AG04450 (cell line): ENCODE data around the gene DRAP1. TPM values are rescaled to one million over a fixed set of nuclear protein-coding genes. Genes with fewer than 3 reads are reported as not detected.
A peak's percentile ranks its signal among the peaks of the same experiment; 100 is the strongest.

Source experiments
- CTCF ChIA-PET: fragments of 300-600, 350-600 bp; formaldehyde crosslinking; extraction: SDS; loops from one replicate; lab custom pipeline; 2022; ENCODE audit warnings: antibody characterized with exemption, inconsistent platforms; lab: Charles Lee
- POLR2A ChIA-PET: fragments of 350-600 bp; formaldehyde crosslinking; extraction: SDS; loops from one replicate; lab custom pipeline; 2021; ENCODE audit warnings: antibody characterized with exemption, inconsistent platforms; lab: Yijun Ruan, JAX
- DNase-seq: peaks from one replicate; pipeline ENCODE4 v3.0.0-alpha.2; 2011; ENCODE audit warnings: low read depth, low spot score
- H3K27ac ChIP-seq: one replicate; pipeline ENCODE4 v1.5.1; 2012; ENCODE audit warnings: low read depth, low read length, control low read depth
- H3K27me3 ChIP-seq: one replicate; pipeline ENCODE4 v1.6.0; 2012; ENCODE audit warnings: low read length; ENCODE audit not compliant: control insufficient read depth, insufficient read depth
- H3K4me3 ChIP-seq: 2 replicates; pipeline ENCODE4 v1.5.1; 2011; ENCODE audit warnings: mild to moderate bottlenecking, low read depth, low read length, control low read depth
- H3K9me3 ChIP-seq: 2 replicates; pipeline ENCODE4 v1.5.1; 2012; ENCODE audit warnings: low read length; ENCODE audit not compliant: control insufficient read depth, insufficient read depth
- polyA plus RNA-seq: library from polyadenylated mRNA; depleted of rRNA; stranded (reverse); fragments of >200 nt; gene quantifications from 2 replicates; pipeline ENCODE4 v1.2.3, GENCODE V29; 2011
- TF ChIP-seq, protein P1 (sequence below): IDR thresholded peaks from 2 replicates; pipeline ENCODE4 v1.5.1; 2011; ENCODE audit warnings: low read depth, low read length, control low read depth, inconsistent platforms

DRAP1 gene
- polyA plus RNA-seq, 1 experiment: 130 TPM

DNA sequence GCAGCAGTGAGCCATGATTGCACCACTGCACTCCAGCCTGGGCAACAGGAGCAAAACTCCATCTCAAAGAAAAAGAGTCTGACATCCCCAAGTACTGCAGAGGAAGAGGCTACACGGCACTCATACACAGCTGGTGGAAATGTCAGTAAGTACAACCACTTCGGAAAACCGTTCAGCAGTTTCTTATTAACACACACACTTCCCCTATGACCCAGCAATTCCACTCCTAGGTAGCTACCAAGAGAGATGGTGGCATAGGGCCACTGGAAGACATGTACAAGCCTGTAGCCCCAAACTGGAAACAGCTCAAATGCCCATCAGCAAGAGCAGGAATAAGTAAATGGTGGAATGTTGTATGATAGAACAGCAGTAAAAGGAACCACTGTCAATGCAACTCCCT is 3.3 kb downstream of the DRAP1 start:
- DNase-seq: no peak
- ChIA-PET CTCF (interaction anchor here (2.0 kb wide), 1 partner anchor 100 kb away, joined by 4 read pairs; no protein-coding TSS in a partner anchor), POLR2A (interaction anchor here (0.9 kb wide), 1 partner anchor 22 kb away, joined by 3 read pairs; the partner anchor contains the start of gene FOSL1)
- H3K27me3 ChIP-seq: no peaks in the 10 kb centered on the region
- peaks cover 10% of the 10 kb centered on the region; the same call in 1 of the 2 replicates for H3K9me3 ChIP-seq
- TF ChIP-seq, protein P1, sequence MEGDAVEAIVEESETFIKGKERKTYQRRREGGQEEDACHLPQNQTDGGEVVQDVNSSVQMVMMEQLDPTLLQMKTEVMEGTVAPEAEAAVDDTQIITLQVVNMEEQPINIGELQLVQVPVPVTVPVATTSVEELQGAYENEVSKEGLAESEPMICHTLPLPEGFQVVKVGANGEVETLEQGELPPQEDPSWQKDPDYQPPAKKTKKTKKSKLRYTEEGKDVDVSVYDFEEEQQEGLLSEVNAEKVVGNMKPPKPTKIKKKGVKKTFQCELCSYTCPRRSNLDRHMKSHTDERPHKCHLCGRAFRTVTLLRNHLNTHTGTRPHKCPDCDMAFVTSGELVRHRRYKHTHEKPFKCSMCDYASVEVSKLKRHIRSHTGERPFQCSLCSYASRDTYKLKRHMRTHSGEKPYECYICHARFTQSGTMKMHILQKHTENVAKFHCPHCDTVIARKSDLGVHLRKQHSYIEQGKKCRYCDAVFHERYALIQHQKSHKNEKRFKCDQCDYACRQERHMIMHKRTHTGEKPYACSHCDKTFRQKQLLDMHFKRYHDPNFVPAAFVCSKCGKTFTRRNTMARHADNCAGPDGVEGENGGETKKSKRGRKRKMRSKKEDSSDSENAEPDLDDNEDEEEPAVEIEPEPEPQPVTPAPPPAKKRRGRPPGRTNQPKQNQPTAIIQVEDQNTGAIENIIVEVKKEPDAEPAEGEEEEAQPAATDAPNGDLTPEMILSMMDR: no peak
- no peak overlapping the region for H3K27ac ChIP-seq
- H3K4me3 ChIP-seq: no peak overlapping the region

DNA sequence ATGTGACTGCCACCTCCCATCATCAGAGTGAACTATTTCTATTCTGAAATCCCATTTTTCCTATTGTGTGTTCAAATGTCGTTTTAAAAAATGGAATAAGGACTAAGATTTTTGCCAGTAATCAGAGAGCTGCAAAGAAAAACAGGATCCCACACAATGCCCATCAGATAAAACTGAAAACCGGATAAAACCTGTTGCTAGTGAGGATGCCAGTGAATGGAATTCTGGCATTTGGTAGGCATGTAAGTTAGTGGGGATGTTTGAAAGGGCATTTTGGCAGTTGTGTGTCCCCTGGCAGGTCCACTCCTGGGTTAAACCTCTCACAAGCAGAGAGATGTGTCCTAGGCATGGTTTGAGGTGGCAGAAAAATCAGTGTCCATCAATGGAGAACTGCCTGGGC is 6.2 kb downstream of the DRAP1 start:
- Histone ChIP-seq H3K9me3 (no peaks in the 10 kb centered on the region; the same call in 1 of the 2 replicates), H3K27ac (peak overlapping the region; percentile 21), H3K27me3 (no peaks in the 10 kb centered on the region), H3K4me3 (no peak overlapping the region)
- ChIA-PET POLR2A (no interaction called here), CTCF (interaction anchor here (1.0 kb wide), 1 partner anchor 37 kb away, joined by 3 read pairs; no protein-coding TSS in a partner anchor)
- no peak for DNase-seq
- TF ChIP-seq, protein P1: no peak

DNA sequence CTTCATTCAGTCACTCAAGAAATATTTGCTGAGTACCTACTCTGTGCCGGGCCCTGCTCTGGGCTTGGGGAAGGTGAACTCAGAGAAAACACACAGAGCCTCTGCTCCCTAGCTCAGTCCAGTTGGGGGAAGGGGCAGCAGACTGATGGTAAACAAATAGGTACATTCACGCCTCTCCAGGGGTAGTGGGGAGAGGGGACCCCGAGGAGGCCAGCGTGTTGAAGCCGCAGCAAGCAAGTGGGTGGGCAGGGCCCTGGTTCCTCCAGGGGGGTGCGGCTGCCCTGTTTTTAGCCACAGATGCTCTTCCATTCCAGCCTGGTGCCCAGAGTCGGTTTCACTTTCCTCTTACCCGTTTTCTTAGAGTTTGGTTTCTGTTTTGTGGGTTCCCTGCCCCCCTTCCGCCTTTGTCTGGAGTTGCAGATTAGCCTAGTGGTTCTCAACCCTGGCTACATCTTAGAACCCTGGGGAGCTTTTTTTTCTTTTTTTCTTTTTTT is 8.7 kb downstream of the DRAP1 start:
- Histone ChIP-seq H3K9me3 (no peaks in the 10 kb centered on the region), H3K4me3 (no peak overlapping the region), H3K27ac (no peak overlapping the region), H3K27me3 (no peaks in the 10 kb centered on the region)
- CTCF ChIA-PET: interaction anchor here (0.6 kb wide), 2 partner anchors 9 to 26 kb away, joined by 3 read pairs; no protein-coding TSS in a partner anchor
- POLR2A ChIA-PET: interaction anchor here (1.4 kb wide), 1 partner anchor 12 kb away, joined by 5 read pairs; no protein-coding TSS in a partner anchor
- DNase-seq: no peak
- TF ChIP-seq, protein P1: no peak

DNA sequence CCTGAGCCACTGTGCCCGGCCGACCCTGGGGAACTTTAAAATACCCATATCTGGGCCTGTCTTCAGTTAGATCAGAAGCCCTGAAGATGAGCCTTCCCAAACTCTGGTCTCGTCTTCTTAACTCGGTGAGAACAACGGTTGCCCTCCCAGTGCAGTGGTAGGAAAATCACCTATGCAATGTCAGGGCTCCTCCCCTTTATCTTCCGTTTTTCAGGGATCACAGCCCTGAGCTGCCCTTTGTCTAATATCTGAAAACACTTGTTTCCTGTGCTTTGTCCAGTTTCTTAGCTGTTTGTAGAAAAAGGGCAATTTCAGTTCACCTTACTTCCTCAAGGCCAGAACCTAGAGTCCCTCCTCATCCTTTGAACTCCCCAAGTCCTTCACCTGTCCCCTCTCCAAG is 9.4 kb downstream of the DRAP1 start:
- Histone ChIP-seq H3K9me3 (no peaks in the 10 kb centered on the region), H3K27me3 (no peaks in the 10 kb centered on the region), H3K27ac (no peak overlapping the region), H3K4me3 (no peak overlapping the region)
- DNase-seq: no peak
- CTCF ChIA-PET: no interaction called here
- TF ChIP-seq, protein P1: no peak
- POLR2A ChIA-PET: no interaction called here

DNA sequence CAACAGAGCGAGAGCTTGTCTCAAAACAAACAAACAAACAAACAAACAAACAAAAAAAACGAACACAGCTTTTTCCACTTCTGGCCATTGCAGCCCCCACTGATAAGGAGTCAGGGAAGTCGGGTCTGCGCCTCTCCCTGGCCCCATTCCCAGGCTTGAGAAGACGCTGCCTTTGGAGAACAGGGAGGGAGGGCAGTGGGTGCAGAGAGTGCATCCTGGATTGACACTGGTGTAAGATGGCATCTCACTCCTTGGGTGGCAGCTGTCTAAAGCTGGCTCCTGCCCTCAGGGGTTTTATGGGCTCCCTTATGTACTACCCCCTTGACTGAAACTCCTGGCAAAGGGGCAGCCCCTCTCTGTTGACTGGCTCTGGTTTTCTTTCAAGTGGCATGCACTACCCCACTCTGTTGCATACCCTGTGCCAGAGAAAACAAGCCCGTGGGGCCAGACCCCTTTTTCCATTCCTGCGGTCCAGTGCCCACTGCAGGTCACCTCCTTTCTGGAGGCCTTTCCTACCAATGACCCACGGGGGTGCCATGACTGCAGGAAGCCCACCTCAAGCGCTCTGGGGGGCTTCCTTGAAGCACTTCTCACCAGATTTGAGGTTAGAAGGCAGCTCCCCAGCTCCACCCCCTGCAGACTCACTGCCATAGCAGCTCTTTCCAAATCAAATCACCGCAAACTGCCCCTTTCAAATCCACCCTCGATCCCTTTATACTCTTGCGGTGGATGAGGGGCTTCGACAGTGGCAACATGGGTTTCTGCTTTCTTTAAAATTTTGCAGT is 12.7 kb downstream of the DRAP1 start:
- DNase-seq: no peak
- Histone ChIP-seq H3K9me3 (no peaks in the 10 kb centered on the region), H3K27ac (no peak overlapping the region), H3K4me3 (no peak overlapping the region), H3K27me3 (no peaks in the 10 kb centered on the region)
- CTCF ChIA-PET: interaction anchor here (1.0 to 1.9 kb wide), 3 partner anchors 42 to 47 kb away, joined by 3 to 7 read pairs (median 6); partner anchors contain the start of genes CCDC85B and FIBP
- TF ChIP-seq, protein P1: no peak
- POLR2A ChIA-PET: interaction anchor here (0.5 kb wide), 1 partner anchor 18 kb away, joined by 3 read pairs; no protein-coding TSS in a partner anchor
